ENCODE results near the gene TCF7L1. TPM values are rescaled to one million over a fixed set of nuclear protein-coding genes. Genes with fewer than 3 reads are reported as not detected.
"Not testable (repeated sequence)": the region's sequence is repeated elsewhere in the genome, so short reads cannot be mapped to it uniquely, and the experiment has no call there.

The TCF7L1 gene
- polyA plus RNA-seq (ENCODE audit: insufficient read length in 4 of 4), result 10 to 100 TPM; 39.4 to 70.4 (median 57.1) TPM

GRCh38 chr2:85132834-85133637 lies at the start of gene TCF7L1:
Gene TCF7L1 (plus strand): TSS chr2:85133392. CDS start chr2:85133685, 293 bp downstream.
- peak in 3 of 4 donors; percentile 79 to 93 (median 82) for DNase-seq (ENCODE audit: low read depth in 4 of 4, low spot score in 2 of 4)

DNA sequence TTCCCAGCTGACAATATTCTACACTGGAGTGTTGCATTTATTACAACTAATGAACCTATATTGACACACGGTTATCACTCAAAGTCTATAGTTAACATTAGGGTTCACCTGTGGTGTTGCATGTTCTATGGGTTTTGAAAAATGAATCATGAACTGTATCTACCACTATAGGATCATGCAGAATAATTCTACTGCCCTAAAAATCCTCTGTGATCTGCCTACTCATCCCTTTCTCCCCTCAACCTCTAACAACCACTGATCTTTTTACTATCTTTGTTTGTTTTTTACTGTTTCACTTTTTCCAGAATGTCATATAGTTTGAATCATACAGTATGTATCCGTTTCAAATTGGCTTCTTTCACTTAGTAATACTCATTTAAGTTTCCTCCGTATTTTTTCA lies 47.6 kb upstream of the TCF7L1 start:
- DNase-seq (ENCODE audit: low read depth in 4 of 4, low spot score in 2 of 4), result no peak

DNA sequence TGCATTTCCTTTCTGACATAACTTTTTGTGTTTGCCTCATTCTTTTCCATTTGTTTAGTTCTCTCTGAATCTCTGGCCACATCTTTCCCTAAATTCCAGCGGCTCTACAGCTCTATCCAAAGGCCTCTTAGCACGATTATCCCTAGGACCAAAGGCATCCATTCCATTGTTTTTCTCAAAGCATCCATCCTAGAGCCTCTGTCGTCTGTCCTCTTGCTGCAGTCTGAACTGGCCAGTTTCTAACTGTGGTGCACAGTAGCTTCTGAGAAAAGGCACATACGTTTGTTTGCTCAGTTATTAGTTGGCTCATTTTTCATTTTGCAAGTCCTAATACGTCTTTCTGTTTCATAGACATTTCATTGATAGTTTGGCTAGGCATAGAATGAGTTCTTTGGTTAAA lies 45.7 kb upstream of the TCF7L1 start:
- no peak for DNase-seq (ENCODE audit: low read depth in 4 of 4, low spot score in 2 of 4)

- DNase-seq (ENCODE audit: low read depth in 4 of 4, low spot score in 2 of 4), result no peak
These were observed 44.3 kb upstream of the TCF7L1 start for GRCh38 chr2:85088921-85089320.

DNA sequence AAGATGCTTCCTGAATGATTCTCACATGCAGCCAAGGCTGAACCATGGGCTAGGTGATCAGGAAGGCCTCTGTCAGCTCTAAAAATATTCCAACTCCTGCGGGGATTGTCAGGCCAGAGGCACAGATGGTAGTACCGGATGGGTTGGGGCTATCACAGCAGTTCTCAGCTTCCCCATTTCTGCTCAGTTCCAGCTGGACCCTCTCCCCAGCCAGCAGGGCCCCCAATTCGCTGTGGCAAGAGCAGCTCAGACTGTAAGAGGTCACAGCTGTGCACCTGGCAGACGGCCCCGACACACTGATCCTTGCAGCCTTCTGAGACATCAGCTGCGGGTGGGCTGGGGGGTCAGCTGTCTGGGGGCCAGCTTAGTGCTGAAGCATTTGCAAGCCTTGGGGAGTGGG lies 43.6 kb upstream of the TCF7L1 start:
- DNase-seq (ENCODE audit: low read depth in 4 of 4, low spot score in 2 of 4), result no peak

DNA sequence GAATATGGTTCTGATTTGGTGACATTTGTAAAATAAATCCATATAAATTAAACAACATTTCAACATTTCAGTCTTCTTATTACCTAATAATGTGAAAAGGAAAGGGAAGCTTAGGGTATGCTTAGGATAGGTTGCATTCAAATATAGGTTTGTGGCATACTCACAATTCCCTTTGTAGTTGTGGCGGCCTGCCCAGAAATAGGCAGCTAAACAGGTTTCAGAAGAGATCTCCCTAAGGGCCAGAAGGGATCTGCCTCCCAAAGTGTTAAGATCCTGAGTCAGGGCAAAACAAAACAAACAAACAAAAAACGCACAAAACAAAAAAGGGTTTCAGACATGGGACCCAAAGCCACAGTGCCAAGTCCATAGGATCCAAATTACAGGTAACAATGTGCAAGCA lies 41.4 kb upstream of the TCF7L1 start:
- no peak for DNase-seq (ENCODE audit: low read depth in 4 of 4, low spot score in 2 of 4)

DNA sequence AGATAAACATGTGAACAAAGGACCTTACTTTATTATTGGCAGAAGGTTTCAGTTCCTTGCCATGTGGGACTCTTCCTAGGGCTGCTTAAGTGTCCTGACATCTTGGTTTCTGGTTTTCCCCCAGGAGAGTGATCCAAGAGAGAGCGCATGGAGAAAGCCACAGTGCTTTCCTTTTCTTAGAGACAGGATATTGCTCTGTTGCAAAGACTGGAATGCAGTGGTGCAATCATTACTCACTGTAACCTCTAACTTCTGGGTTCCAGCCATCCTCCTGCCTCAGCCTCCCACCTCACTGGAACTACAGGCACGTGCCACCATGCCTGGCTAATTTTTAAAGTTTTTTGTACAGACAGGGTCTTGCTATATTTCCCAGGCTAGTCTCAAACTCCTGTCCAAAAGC lies 38.1 kb upstream of the TCF7L1 start:
- no peak for DNase-seq (ENCODE audit: low read depth in 4 of 4, low spot score in 2 of 4)

- no peak for DNase-seq (ENCODE audit: low read depth in 4 of 4, low spot score in 2 of 4)
These were observed 36.6 kb upstream of the TCF7L1 start for GRCh38 chr2:85096616-85097015.

GRCh38 chr2:85104228-85104627 lies 29.0 kb upstream of the TCF7L1 start:
- no peak for DNase-seq (ENCODE audit: low read depth in 4 of 4, low spot score in 2 of 4)

DNA sequence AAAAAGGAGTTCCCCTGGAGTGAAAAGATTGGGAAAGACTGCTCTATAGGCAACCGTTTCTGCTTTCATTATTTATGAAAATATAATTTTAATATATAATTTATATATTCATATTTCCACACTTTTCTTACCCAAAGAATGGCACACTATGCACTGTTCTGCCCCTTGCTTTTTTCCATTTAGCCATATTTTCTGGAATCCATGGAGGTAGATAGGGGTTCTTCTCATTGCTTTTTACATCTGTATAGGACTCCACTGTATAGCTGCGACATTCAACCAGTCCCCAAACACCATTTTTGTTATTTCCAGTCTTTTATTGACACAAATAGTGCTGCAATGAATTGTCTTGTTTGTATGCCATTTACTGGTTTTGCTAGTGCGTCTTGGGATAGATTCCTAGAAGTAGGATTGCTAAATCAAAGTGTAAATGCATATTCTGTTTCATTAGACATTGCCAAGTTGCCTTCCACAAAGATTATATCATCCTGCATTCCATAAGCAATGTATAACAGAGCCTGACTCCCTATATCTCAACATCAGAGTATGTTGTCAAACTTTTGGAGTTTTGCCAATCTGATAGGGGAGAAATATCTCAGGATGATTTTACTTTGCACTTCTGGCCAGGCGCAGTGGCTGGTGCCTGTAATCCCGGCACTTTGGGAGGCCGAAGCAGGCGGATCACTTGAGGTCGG lies 26.6 kb upstream of the TCF7L1 start:
- no peak for DNase-seq (ENCODE audit: low read depth in 4 of 4, low spot score in 2 of 4)

GRCh38 chr2:85110991-85111560 lies 22.1 kb upstream of the TCF7L1 start:
- DNase-seq (ENCODE audit: low read depth in 4 of 4, low spot score in 2 of 4), result no peak

GRCh38 chr2:85111819-85112281 lies 21.3 kb upstream of the TCF7L1 start:
- no peak for DNase-seq (ENCODE audit: low read depth in 4 of 4, low spot score in 2 of 4)

GRCh38 chr2:85112906-85113625 lies 20.1 kb upstream of the TCF7L1 start:
- DNase-seq (ENCODE audit: low read depth in 4 of 4, low spot score in 2 of 4), result no peak

DNA sequence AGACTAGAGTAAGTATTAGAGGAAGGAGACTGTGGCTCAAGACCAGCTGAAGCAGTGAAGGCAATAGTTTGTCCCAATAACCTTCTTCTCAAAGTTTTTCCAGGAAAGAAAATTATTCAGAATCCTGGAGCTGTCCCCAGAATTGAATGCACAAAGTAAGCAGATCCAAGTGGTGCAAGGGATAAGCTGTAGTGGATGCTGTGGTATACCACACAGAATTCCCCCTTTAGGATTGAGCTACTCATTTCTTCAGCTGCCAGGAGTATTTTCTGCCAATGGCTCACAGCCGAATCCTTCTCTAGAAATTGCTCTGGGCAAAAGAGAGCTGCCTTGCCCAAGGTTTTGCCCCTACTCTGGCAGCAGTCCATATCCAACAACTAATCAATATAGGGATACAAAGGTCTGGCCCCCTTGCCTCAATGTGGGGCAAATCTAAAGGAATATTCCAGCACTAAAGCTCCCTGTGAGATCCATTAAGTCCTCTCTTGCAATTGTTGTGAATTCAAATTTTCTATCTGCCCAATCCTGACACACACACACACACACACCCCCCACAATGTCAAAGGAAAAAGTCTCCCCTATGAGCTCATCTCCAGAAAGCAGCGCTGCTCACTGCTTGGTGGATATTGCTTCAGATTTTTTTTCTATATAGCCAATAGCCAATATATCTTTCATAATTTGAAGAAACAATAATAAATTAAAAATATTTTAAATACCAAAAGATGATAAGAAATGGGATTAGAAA lies 18.4 kb upstream of the TCF7L1 start:
- no peak for DNase-seq (ENCODE audit: low read depth in 4 of 4, low spot score in 2 of 4)

- no peak for DNase-seq (ENCODE audit: low read depth in 4 of 4, low spot score in 2 of 4)
These were observed 17.0 kb upstream of the TCF7L1 start for GRCh38 chr2:85116207-85116606.

DNA sequence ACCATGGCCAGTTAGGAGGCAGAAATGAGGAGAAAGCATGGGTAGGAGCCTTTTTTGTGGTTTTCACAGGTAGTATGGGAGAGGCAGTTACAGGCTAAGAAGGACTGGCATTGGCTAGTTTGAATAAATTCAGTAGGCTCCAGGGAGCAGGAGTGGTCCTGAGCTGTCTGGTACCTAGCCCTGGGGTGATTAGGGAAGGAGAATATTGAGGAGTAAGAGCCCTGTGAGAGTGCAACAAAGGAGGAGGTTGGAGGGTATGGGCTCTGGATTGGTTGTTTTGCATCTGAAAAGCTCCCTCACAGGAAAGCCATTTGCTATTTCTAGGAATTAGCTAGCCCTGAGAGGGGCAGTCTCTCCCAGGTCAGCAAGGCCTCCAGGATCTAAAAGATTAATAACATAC lies 13.3 kb upstream of the TCF7L1 start:
- no peak for DNase-seq (ENCODE audit: low read depth in 4 of 4, low spot score in 2 of 4)

DNA sequence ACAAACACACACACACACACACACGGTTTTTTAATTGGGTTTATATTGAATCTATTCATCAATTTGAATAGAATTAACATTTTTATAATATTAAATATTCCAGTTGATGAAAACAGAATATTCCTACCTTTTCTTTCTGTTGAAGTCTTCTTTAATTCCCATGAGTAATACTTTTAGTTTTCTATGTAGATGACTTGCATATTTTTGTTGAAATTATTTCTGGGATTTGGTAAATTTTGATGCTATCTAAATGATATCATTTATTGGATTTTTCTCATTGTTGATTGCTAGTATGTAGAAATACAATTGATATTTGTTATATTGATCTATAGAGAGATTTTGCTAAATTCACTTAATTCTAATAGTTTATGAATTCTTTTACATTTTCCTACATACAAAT lies 12.8 kb upstream of the TCF7L1 start:
- DNase-seq (ENCODE audit: low read depth in 4 of 4, low spot score in 2 of 4), result no peak

GRCh38 chr2:85126462-85126861 lies 6.7 kb upstream of the TCF7L1 start:
- DNase-seq (ENCODE audit: low read depth in 4 of 4, low spot score in 2 of 4), result not testable (repeated sequence)

DNA sequence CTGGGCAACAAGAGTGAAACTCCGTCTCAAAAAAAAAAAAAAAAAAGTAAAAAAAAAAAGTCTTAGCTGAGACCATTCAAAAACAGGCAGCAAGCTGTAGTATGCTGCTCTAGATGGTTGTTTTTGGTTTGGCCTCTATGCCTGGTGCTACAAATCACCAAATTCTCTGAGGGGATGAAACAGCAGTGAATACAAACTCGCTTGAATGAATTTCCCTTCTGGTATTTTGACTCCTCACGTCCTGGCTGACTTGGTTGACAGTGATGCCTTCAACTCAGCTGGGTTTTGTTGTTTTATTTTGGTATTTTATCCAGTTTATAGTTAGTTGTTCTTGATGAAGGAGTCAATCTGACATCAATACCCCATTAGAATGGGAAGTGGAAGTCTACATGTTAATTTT lies 3.3 kb upstream of the TCF7L1 start:
- no peak for DNase-seq (ENCODE audit: low read depth in 4 of 4, low spot score in 2 of 4)

DNA sequence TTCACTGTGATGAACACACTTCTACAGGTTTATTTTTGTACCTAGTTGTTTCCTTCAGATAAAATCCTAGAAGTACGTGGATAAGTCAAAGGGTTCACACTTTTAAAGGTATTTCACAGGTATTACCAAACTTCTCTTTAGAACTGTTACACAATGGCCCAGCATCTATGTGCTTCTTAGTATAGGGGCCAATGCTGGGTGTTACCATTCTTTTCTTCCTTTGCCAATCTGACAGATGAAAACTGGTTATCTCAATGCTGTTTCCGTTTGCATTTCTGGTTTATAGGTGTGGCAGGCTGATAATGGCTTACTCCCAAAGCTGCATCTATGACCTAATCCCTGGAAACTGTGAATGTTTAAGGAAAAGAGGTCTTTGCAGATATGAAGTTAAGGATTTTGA lies 2.8 kb upstream of the TCF7L1 start:
- DNase-seq (ENCODE audit: low read depth in 4 of 4, low spot score in 2 of 4), result no peak
